GM12878 (cell line): ENCODE results near the gene MGRN1. TPM values are rescaled to one million over a fixed set of nuclear protein-coding genes. Genes with fewer than 3 reads are reported as not detected.
A peak's percentile ranks its signal among the peaks of the same experiment; 100 is the strongest.

Source experiments
- ATAC-seq: fragments of 200-7000 bp; cut with Tn5 transposase; 3 replicates; pipeline ENCODE4 v1.9.1; 2020; ENCODE audit warnings: mild to moderate bottlenecking, moderate library complexity
- BruUV-seq: library from RNA; stranded (reverse); fragments of 400-500 nt; replicated peaks from 2 replicates; lab custom pipeline; 2021; lab: Mats Ljungman, UMichigan
- CTCF ChIA-PET: fragments of 300-600 bp; sonication (Branson Sonifier 250); formaldehyde crosslinking; extraction: SDS; loops from one replicate; lab custom pipeline; 2021; ENCODE audit warnings: inconsistent platforms; lab: Yijun Ruan, JAX
- POLR2A ChIA-PET: fragments of 350-600 bp; formaldehyde crosslinking; extraction: SDS; loops from one replicate; lab custom pipeline; 2021; ENCODE audit warnings: inconsistent platforms; lab: Charles Lee
- RAD21 ChIA-PET: fragments of 300-600 bp; sonication (Branson Sonifier 250); formaldehyde crosslinking; loops from one replicate; lab custom pipeline; 2023; ENCODE audit warnings: antibody characterized with exemption; ENCODE audit not compliant: unreplicated experiment; lab: Charles Lee
- SMC1A ChIA-PET: fragments of 300-600 bp; sonication (Branson Sonifier 250); formaldehyde crosslinking; loops from one replicate; lab custom pipeline; 2023; ENCODE audit not compliant: unreplicated experiment, uncharacterized antibody; lab: Charles Lee
- DNase-seq: peaks from one replicate; pipeline ENCODE4 v3.0.0-alpha.2; 2011; ENCODE audit warnings: low read depth, low spot score
- FAIRE-seq: peaks from 3 replicates; lab custom pipeline; 2011; peaks lifted over from hg19 to GRCh38; lab: Jason Lieb, UNC
- H2AFZ ChIP-seq: 2 replicates; pipeline ENCODE4 v1.6.0; 2011; ENCODE audit warnings: low read depth, low read length, control low read depth; ENCODE audit not compliant: control insufficient read depth
- H3K27ac ChIP-seq: 2 replicates; pipeline ENCODE4 v1.5.1; 2011; ENCODE audit warnings: control low read depth; ENCODE audit not compliant: control insufficient read depth, insufficient read depth
- H3K27me3 ChIP-seq, 2 experiments: replicated peaks in 1 of 2; 2 replicates each; pipeline versions ENCODE4 v1.6.0 to v1.6.1; 2011; ENCODE audit warnings: low read length in 1 of 2; ENCODE audit not compliant: control insufficient read depth in 2 of 2, insufficient read depth in 2 of 2
- H3K36me3 ChIP-seq, 2 experiments: 2 replicates each; pipeline ENCODE4 v1.5.1; 2011; ENCODE audit warnings: low read length in 1 of 2; ENCODE audit not compliant: control insufficient read depth in 2 of 2, insufficient read depth in 2 of 2
- H3K4me1 ChIP-seq: 2 replicates; pipeline ENCODE4 v1.6.1; 2011; ENCODE audit warnings: mild to moderate bottlenecking, low read length, moderate library complexity, mixed read lengths; ENCODE audit not compliant: control insufficient read depth, insufficient read depth
- H3K4me2 ChIP-seq: 2 replicates; pipeline ENCODE4 v1.6.0; 2011; ENCODE audit warnings: control low read depth; ENCODE audit not compliant: control insufficient read depth, insufficient read depth
- H3K4me3 ChIP-seq: fragments of 200-600 bp; sonication (generic); 2 replicates; pipeline ENCODE4 v1.5.1; 2016
- H3K79me2 ChIP-seq: 2 replicates; pipeline ENCODE4 v1.6.0; 2011; ENCODE audit warnings: low read length; ENCODE audit not compliant: control insufficient read depth, insufficient read depth
- H3K9ac ChIP-seq: 2 replicates; pipeline ENCODE4 v1.8.0; 2011; ENCODE audit warnings: low read length, control low read depth, mixed read lengths; ENCODE audit not compliant: control insufficient read depth, insufficient read depth
- H3K9me3 ChIP-seq: replicated peaks from 3 replicates; pipeline ENCODE4 v1.5.1; 2011; ENCODE audit warnings: mild to moderate bottlenecking, low read length; ENCODE audit not compliant: control insufficient read depth, insufficient read depth
- H4K20me1 ChIP-seq: 2 replicates; pipeline ENCODE4 v1.6.0; 2011; ENCODE audit not compliant: control insufficient read depth, insufficient read depth
- BMI1 ChIP-seq: fragments of 450-650 bp; IDR thresholded peaks from 2 replicates; pipeline ENCODE4 v1.6.1; 2016; ENCODE audit warnings: mild to moderate bottlenecking, moderate library complexity, borderline replicate concordance
- CBX3 ChIP-seq: fragments of 200-600 bp; sonication (generic); IDR thresholded peaks from 2 replicates; pipeline ENCODE4 v1.6.1; 2016; ENCODE audit warnings: low read depth, borderline replicate concordance
- EGR1 ChIP-seq, 2 experiments: IDR thresholded peaks; 1 replicate in 1 of 2; 2 replicates in 1 of 2; pipeline ENCODE4 v1.6.1; 2011 to 2012; ENCODE audit warnings: low read depth in 2 of 2, low read length in 2 of 2, borderline replicate concordance in 1 of 2, mild to moderate bottlenecking in 1 of 2, moderate library complexity in 1 of 2
- HDAC6 ChIP-seq: fragments of 200-600 bp; sonication (generic); IDR thresholded peaks from one replicate; pipeline ENCODE4 v1.8.0; 2017; ENCODE audit warnings: antibody characterized with exemption; ENCODE audit not compliant: unreplicated experiment
- NRF1 ChIP-seq: conservative IDR thresholded peaks from 2 replicates; pipeline ENCODE4 v1.6.1; 2011; ENCODE audit warnings: mild to moderate bottlenecking, low read depth, low read length, improper control_type of control experiment
- POLR2A ChIP-seq: IDR thresholded peaks from 2 replicates; pipeline ENCODE4 v1.6.1; 2011; ENCODE audit warnings: low read depth, mild to moderate bottlenecking, low read length
- SPI1 ChIP-seq: IDR thresholded peaks from 2 replicates; pipeline ENCODE4 v1.6.1; 2011; ENCODE audit warnings: low read depth, mild to moderate bottlenecking, low read length, moderate library complexity, borderline replicate concordance; ENCODE audit not compliant: insufficient read depth
- WGBS: methylation state at CpG from one replicate; pipeline ENCODE4 v1.1.6; 2016; ENCODE audit warnings: low lambda C conversion rate; ENCODE audit not compliant: insufficient replicate concordance, insufficient coverage; ENCODE audit errors: missing lambda C conversion rate; 5-methylcytosine and 5-hydroxymethylcytosine counted together
- in situ Hi-C: fragments of 300-500 bp; cut with MboI; formaldehyde crosslinking; loops from 9 replicates; pipeline ENCODE4 v1.14.3; 2018; ENCODE audit warnings: mixed read lengths
- intact Hi-C: fragments of 100-400 bp; cut with micrococcal nuclease; formaldehyde crosslinking; loops from one replicate; pipeline ENCODE4 v1.14.2; 2022; ENCODE audit not compliant: unreplicated experiment
- polyA plus RNA-seq, 11 experiments: library from polyadenylated mRNA; depleted of rRNA in 4 of 11; unstranded in 6 of 11; stranded (reverse) in 5 of 11; fragments of >200 nt; fragmentation: Nextera tagmentation in 4 of 11; fragmentation: Illumina TruSeq in 1 of 11; extraction: Ambion mirVana in 4 of 11; extraction: Trizol in 1 of 11; gene quantifications; 1 replicate in 1 of 11; 2 replicates in 10 of 11; pipeline versions ENCODE4 v1.2.1 to v1.2.3, GENCODE V29; 2011 to 2016; ENCODE audit warnings: inconsistent platforms in 2 of 11, missing spikeins in 2 of 11, low read depth in 1 of 11
- total RNA-seq, 4 experiments: library from RNA; depleted of rRNA in 3 of 4; stranded (reverse); fragments of >200 nt in 3 of 4; fragmentation: Illumina TruSeq in 1 of 4; extraction: Trizol in 1 of 4; gene quantifications; 2 replicates each; pipeline versions ENCODE4 v1.2.1 to v1.2.3, GENCODE V29; 2013 to 2021

Gene MGRN1
- total and polyA plus RNA-seq, 10 of the 15 experiments (the other 5 are each of a cell fraction or from before 2014, with no cell fraction given) = 0.35 to 86.7 (median 14.6) TPM

DNA sequence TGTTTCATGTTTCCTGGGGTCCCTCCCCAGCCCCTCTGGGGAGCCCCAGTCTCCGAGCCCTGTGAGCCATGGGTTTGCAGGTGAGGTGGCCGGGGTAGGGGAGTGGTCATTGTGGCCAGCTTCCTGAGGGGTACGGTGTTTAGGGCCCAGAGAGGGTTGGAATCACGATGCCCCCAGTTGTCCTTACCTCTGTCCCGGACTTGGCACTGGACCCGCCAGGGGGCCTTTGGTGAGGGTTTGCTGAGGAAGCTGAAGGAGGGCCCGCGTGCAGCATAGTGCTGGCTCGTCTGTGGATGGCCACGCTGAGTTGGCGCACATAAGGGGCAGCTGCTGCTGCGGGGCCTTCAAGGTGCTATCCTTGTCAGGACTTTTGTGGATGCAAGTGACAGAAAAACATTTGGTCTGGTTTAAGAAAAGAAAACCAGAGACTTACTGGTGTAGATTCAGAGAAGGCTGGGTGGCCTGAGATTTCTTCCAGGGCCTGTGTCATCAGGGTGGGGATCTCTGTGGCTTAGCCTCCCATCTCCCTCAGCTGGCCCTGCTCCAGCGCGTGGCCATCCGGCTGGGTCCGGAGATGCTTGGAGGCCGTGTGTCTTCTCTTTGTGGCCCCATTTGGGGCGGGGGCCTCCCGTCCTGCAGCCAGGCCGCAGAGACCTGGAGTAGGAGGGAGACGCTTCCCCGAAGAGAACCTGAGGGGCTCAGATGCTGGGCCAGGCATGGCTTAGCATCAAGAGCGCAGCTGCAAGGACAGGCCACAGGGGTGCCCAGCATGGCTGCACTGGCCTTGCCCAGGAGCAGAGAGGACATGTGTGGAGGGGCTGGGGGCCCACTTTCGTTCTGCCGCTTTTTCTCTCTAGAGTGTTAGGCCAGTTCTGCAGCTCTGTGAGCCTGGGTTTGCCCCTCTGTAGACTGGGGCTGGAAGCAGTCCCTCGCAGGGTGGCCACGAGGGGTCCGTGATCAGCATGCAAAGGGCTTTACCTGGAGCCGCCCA lies 35.0 kb downstream of the MGRN1 start:
- in situ Hi-C loops (no loop called here), intact Hi-C loops (no loop called here)
- peaks cover 14 to 28% of the 10 kb centered on the region in 2 experiments; a peak in 3 of 4 replicates for H3K36me3 ChIP-seq
- no peak overlapping the region for H3K4me2 ChIP-seq
- SMC1A ChIA-PET = no interaction called here
- WGBS = 97% methylated on average over 28 of the region's 29 CpGs
- no peaks in the 10 kb centered on the region for H3K27me3 ChIP-seq
- TF ChIP-seq NRF1 = no peak
- no peak overlapping the region for H2AFZ ChIP-seq
- no peak overlapping the region for H3K4me3 ChIP-seq
- H3K4me1 ChIP-seq = peaks cover 9% of the 10 kb centered on the region
- H3K9me3 ChIP-seq = no peaks in the 10 kb centered on the region
- BruUV-seq = TSS peak; percentile 13
- no peaks in the 10 kb centered on the region for H4K20me1 ChIP-seq
- RAD21 ChIA-PET = no interaction called here
- no peak for DNase-seq
- no peak overlapping the region for H3K27ac ChIP-seq
- no peak overlapping the region for H3K9ac ChIP-seq
- ATAC-seq = no peak
- no peaks in the 10 kb centered on the region for H3K79me2 ChIP-seq
- FAIRE-seq = no peak
- CTCF ChIA-PET = no interaction called here
- POLR2A ChIA-PET = no interaction called here

DNA sequence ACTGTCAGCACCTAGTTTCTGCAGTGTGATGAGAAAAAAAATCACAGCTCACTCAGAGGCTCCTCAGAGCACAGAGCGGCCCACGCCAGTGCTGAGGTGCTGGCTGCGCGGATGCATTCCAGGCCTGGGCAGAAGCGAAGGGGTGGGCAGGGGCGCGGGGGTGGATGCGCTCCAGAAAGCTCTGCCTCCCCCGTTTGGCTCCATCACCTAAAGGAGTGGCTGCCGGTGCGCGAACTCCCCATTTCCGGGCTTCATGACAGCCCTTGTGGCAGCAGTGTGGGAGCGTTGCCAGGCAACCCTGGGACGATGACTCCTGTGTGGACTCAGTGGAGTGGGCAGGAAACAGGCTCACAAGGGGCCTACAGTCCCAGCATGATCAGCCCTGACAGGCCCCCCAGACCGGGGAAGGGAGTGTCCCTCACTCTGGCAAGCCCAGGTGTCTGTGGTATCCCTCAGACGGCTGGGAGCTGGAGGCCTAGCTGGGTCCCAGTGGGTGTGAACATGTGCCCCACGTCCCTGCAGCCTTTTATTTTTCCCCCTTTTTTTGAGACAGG lies 35.9 kb downstream of the MGRN1 start:
- 67% methylated on average over 12 of the region's 18 CpGs for WGBS
- ChIA-PET CTCF (no interaction called here), SMC1A (no interaction called here), POLR2A (no interaction called here), RAD21 (no interaction called here)
- no peaks in the 10 kb centered on the region for H3K79me2 ChIP-seq
- no peak overlapping the region for H3K4me3 ChIP-seq
- H4K20me1 ChIP-seq = no peaks in the 10 kb centered on the region
- intact Hi-C loops = no loop called here
- no peak overlapping the region for H3K27ac ChIP-seq
- no TSS peak for BruUV-seq
- ATAC-seq = no peak
- peaks cover 16% of the 10 kb centered on the region for H3K4me1 ChIP-seq
- H3K9ac ChIP-seq = no peak overlapping the region
- peaks cover 12 to 24% of the 10 kb centered on the region in 2 experiments; a peak in 3 of 4 replicates for H3K36me3 ChIP-seq
- in situ Hi-C loops = no loop called here
- no peak for DNase-seq
- TF ChIP-seq POLR2A (peak; percentile 16; the same call in 1 of the 2 replicates), SPI1 (no peak), HDAC6 (no peak), CBX3 (no peak), EGR1 (IDR thresholded peaks at IDR 0.05; ENCODE audit: borderline replicate concordance in 1 of 2, low read depth in 2 of 2, low read length in 2 of 2) (peak in 1 of 2 experiments; percentile 88; a peak in 2 of 3 replicates), BMI1 (no peak)
- no peak for FAIRE-seq
- H3K4me2 ChIP-seq = no peak overlapping the region
- no peaks in the 10 kb centered on the region for H3K27me3 ChIP-seq
- no peak overlapping the region for H2AFZ ChIP-seq
- no peaks in the 10 kb centered on the region for H3K9me3 ChIP-seq
